MM.1S (cell line): ENCODE data around the gene HSPB1.

ENCODE experiments used
- EZH2phosphoT487 ChIP-seq: fragments of 300-600 bp; sonication (generic); IDR thresholded peaks from 2 replicates; pipeline ENCODE4 v1.6.1; 2018; ENCODE audit warnings: antibody characterized with exemption, low read length
- TF ChIP-seq, protein P1 (sequence below): fragments of 300-600 bp; sonication (generic); IDR thresholded peaks from 2 replicates; pipeline ENCODE4 v1.5.1; 2016; ENCODE audit warnings: antibody characterized with exemption, low read length, mixed read lengths

DNA sequence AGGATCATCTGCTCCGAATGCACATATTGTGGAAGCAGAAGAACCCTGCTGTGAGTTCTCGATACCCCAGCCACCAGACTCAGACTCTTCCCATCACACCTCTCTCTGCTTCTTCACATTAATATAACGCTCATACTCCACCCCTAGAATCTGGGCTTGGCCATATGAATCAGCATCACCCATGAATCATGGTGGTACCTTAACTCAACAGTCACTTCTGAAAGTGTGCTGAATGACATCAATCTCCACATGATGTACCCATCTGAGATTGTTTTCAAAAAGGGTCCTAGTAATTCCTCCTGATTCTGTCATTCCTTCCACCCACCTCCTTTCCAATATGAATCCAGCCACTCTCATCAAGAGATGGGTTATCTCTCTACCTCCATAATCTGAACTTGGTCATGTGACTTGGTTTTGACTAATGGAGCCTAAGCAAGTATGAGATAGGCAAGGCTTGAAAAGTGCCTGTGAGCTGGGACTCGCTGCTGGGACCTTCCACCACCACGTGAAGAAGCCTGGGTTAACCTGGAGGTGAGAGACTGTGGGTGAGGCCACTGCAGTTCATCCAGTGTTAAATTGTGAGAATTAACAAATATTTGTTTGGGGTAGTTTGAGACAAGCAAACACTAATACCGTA, 40.9 kb downstream of the HSPB1 start:
- TF ChIP-seq, protein P1, sequence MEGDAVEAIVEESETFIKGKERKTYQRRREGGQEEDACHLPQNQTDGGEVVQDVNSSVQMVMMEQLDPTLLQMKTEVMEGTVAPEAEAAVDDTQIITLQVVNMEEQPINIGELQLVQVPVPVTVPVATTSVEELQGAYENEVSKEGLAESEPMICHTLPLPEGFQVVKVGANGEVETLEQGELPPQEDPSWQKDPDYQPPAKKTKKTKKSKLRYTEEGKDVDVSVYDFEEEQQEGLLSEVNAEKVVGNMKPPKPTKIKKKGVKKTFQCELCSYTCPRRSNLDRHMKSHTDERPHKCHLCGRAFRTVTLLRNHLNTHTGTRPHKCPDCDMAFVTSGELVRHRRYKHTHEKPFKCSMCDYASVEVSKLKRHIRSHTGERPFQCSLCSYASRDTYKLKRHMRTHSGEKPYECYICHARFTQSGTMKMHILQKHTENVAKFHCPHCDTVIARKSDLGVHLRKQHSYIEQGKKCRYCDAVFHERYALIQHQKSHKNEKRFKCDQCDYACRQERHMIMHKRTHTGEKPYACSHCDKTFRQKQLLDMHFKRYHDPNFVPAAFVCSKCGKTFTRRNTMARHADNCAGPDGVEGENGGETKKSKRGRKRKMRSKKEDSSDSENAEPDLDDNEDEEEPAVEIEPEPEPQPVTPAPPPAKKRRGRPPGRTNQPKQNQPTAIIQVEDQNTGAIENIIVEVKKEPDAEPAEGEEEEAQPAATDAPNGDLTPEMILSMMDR: no peak
- no peak for TF ChIP-seq EZH2phosphoT487
